Caco-2 (cell line): ENCODE results near the gene SMC1B. TPM values are rescaled to one million over a fixed set of nuclear protein-coding genes. Genes with fewer than 3 reads are reported as not detected.
A peak's percentile ranks its signal among the peaks of the same experiment; 100 is the strongest.

ENCODE experiments used
- BruUV-seq: library from RNA; stranded (reverse); fragments of 400-500 nt; replicated peaks from 2 replicates; lab custom pipeline; 2021; lab: Mats Ljungman, UMichigan
- CTCF ChIA-PET: fragments of 300-600 bp; sonication (Branson Sonifier 250); formaldehyde crosslinking; loops from one replicate; lab custom pipeline; 2022; ENCODE audit warnings: antibody characterized with exemption; lab: Charles Lee
- POLR2A ChIA-PET: fragments of 300-600 bp; sonication (Branson Sonifier 250); formaldehyde crosslinking; loops from one replicate; lab custom pipeline; 2022; ENCODE audit warnings: antibody characterized with exemption; lab: Charles Lee
- DNase-seq, 2 experiments: peaks; one replicate each; pipeline versions ENCODE4 v3.0.0 to v3.0.0-alpha.2; 2020 to 2022
- H3K27me3 ChIP-seq: replicated peaks from 2 replicates; pipeline ENCODE4 v1.6.0; 2011; ENCODE audit warnings: low read length; ENCODE audit not compliant: control insufficient read depth, insufficient read depth
- H3K36me3 ChIP-seq: 2 replicates; pipeline ENCODE4 v1.5.1; 2011; ENCODE audit warnings: low read length; ENCODE audit not compliant: control insufficient read depth, insufficient read depth
- H3K4me1 ChIP-seq: fragments of 250-450 bp; sonication (Bioruptor Pico); 2 replicates; pipeline ENCODE4 v1.5.1; 2020; ENCODE audit warnings: mild to moderate bottlenecking
- H3K4me3 ChIP-seq: 2 replicates; pipeline ENCODE4 v1.5.1; 2011; ENCODE audit warnings: low read depth, mild to moderate bottlenecking, control low read depth, low read length
- H3K9me3 ChIP-seq: fragments of 250-450 bp; sonication (Bioruptor Pico); 2 replicates; pipeline ENCODE4 v1.5.1; 2020; ENCODE audit warnings: mild to moderate bottlenecking, moderate library complexity
- H3K27ac Mint-ChIP-seq: one replicate; pipeline ENCODE4 v1.8.0; 2022; ENCODE audit warnings: mixed read lengths; ENCODE audit not compliant: unreplicated experiment
- H3K27me3 Mint-ChIP-seq: one replicate; pipeline ENCODE4 v1.8.0; 2022; ENCODE audit warnings: mixed read lengths; ENCODE audit not compliant: insufficient read depth, unreplicated experiment
- H3K36me3 Mint-ChIP-seq: one replicate; pipeline ENCODE4 v1.8.0; 2022; ENCODE audit warnings: mild to moderate bottlenecking, mixed read lengths; ENCODE audit not compliant: insufficient read depth, unreplicated experiment
- H3K4me1 Mint-ChIP-seq: one replicate; pipeline ENCODE4 v1.8.0; 2022; ENCODE audit warnings: low read depth, mixed read lengths; ENCODE audit not compliant: unreplicated experiment
- H3K4me3 Mint-ChIP-seq: one replicate; pipeline ENCODE4 v1.8.0; 2022; ENCODE audit warnings: mild to moderate bottlenecking, moderate library complexity, mixed read lengths; ENCODE audit not compliant: unreplicated experiment
- H3K9me3 Mint-ChIP-seq: one replicate; pipeline ENCODE4 v1.8.0; 2022; ENCODE audit warnings: mixed read lengths; ENCODE audit not compliant: unreplicated experiment
- intact Hi-C: fragments of 100-400 bp; cut with micrococcal nuclease; formaldehyde crosslinking; loops from one replicate; pipeline ENCODE4 v1.10.0; 2022; ENCODE audit not compliant: unreplicated experiment
- total RNA-seq: library from RNA; stranded (reverse); gene quantifications from 2 replicates; pipeline ENCODE4 v1.2.3, GENCODE V29; 2022
- TF ChIP-seq, protein P1 (sequence below), 2 experiments: fragments of 200-600 bp in 1 of 2; IDR thresholded peaks; 1 replicate in 1 of 2; 2 replicates in 1 of 2; pipeline versions ENCODE4 v1.5.1 to v1.8.0; 2011 to 2022; ENCODE audit warnings: antibody characterized with exemption in 1 of 2, control low read depth in 1 of 2, inconsistent platforms in 1 of 2, low read depth in 1 of 2, low read length in 1 of 2, mild to moderate bottlenecking in 1 of 2, moderate library complexity in 1 of 2; ENCODE audit not compliant: insufficient read depth in 1 of 2, severe bottlenecking in 1 of 2, unreplicated experiment in 1 of 2

The SMC1B gene
- total RNA-seq, 1 experiment from 2014 or later = 5.3 TPM

DNA sequence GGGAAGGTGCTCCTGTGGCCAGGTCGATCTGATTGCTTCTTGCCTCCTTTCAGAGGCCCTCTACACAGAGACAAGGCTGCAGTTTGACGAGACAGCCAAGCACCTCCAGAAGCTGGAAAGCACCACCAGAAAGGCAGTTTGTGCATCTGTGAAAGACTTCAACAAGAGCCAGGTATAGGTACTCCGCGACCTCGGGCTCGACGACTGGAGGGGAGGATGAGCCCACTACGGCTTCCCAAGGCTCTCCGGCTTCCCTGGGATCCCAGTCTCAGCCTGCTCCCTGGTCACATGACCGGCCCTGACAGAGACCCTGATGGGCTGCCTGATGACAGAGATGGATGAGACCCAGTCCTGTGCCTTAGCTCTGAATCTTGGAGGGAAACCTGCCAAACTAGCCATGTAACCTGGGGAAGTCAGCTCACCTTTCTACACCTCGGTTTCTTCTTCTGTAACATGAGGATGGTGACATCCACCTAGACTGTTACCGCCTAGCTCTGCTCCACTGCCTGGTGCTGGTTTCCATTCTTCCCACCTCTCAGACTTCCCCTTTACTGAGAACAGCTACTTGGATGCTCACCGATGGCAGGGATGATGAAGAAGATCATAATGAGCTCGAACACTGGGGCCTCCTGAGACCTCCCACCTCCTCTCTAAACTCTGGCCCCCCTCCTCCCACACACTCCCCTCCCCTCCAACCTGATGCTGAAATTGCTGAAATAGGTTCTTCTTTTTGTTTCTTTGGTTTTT, 9.0 kb upstream of the SMC1B start:
- no TSS peak for BruUV-seq
- Mint-ChIP-seq H3K27me3 (no peaks in the 10 kb centered on the region), H3K9me3 (peaks cover 10% of the 10 kb centered on the region)

DNA sequence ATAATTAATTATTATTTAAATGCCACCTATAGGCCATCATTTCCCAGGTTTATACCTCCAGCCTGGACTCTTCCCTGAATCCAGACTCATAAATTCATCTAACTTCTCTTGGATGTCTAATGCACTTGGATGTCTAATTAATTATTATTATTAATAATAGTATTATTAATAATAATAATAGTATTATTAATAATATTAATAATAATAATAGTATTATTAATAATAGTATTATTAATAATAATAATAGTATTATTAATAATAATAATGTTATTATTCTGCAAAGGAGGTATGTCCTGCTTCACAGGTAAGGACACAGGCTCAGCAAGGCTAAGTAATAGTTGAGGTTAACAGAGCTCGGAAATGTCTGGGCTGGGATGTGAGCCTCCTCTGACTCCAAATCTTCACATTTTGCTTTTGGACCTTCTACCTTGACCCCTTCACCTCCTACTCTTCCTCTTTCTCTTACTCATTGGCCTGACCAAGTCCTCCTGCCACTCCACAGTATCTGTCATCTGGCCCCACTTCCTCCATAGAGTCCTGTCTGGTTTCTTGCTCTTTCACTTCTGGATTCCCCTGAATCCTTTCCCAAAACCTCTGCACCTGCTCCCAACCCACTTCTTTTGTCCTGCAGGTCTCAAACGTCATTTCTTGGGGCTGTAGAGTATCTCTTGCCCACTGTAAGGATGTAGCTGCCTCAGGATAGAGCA, 8.1 kb upstream of the SMC1B start:
- no peak for DNase-seq
- Histone ChIP-seq H3K4me1 (no peaks in the 10 kb centered on the region), H3K36me3 (peaks cover 1% of the 10 kb centered on the region), H3K9me3 (no peaks in the 10 kb centered on the region), H3K4me3 (no peak overlapping the region), H3K27me3 (no peaks in the 10 kb centered on the region)
- H3K4me3 Mint-ChIP-seq = no peak overlapping the region
- H3K36me3 Mint-ChIP-seq = peaks cover 31% of the 10 kb centered on the region
- ChIA-PET CTCF (no interaction called here), POLR2A (no interaction called here)
- H3K27ac Mint-ChIP-seq = no peak overlapping the region
- TF ChIP-seq, protein P1, sequence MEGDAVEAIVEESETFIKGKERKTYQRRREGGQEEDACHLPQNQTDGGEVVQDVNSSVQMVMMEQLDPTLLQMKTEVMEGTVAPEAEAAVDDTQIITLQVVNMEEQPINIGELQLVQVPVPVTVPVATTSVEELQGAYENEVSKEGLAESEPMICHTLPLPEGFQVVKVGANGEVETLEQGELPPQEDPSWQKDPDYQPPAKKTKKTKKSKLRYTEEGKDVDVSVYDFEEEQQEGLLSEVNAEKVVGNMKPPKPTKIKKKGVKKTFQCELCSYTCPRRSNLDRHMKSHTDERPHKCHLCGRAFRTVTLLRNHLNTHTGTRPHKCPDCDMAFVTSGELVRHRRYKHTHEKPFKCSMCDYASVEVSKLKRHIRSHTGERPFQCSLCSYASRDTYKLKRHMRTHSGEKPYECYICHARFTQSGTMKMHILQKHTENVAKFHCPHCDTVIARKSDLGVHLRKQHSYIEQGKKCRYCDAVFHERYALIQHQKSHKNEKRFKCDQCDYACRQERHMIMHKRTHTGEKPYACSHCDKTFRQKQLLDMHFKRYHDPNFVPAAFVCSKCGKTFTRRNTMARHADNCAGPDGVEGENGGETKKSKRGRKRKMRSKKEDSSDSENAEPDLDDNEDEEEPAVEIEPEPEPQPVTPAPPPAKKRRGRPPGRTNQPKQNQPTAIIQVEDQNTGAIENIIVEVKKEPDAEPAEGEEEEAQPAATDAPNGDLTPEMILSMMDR (IDR thresholded peaks at IDR 0.05; ENCODE audit: insufficient read depth in 1 of 2, low read depth in 1 of 2, low read length in 1 of 2, severe bottlenecking in 1 of 2, unreplicated experiment in 1 of 2) = no peak
- no peaks in the 10 kb centered on the region for H3K27me3 Mint-ChIP-seq
- H3K9me3 Mint-ChIP-seq = peaks cover 7% of the 10 kb centered on the region
- peaks cover 12% of the 10 kb centered on the region for H3K4me1 Mint-ChIP-seq
- no TSS peak for BruUV-seq
- intact Hi-C loops = no loop called here

More for the DNA sequence above, 9.0 kb upstream of the SMC1B start:
- DNase-seq = no peak
- peaks cover 1% of the 10 kb centered on the region for H3K36me3 ChIP-seq
- intact Hi-C loops = no loop called here
- H3K27me3 ChIP-seq = no peaks in the 10 kb centered on the region
- no peak overlapping the region for H3K27ac Mint-ChIP-seq
- H3K4me3 Mint-ChIP-seq = no peak overlapping the region
- H3K36me3 Mint-ChIP-seq = peaks cover 39% of the 10 kb centered on the region
- POLR2A ChIA-PET = no interaction called here
- CTCF ChIA-PET = no interaction called here
- no peaks in the 10 kb centered on the region for H3K4me1 ChIP-seq
- H3K9me3 ChIP-seq = no peaks in the 10 kb centered on the region
- TF ChIP-seq, protein P1 (IDR thresholded peaks at IDR 0.05; ENCODE audit: insufficient read depth in 1 of 2, low read depth in 1 of 2, low read length in 1 of 2, severe bottlenecking in 1 of 2, unreplicated experiment in 1 of 2) = no peak
- no peak overlapping the region for H3K4me3 ChIP-seq
- H3K4me1 Mint-ChIP-seq = peaks cover 14% of the 10 kb centered on the region

DNA sequence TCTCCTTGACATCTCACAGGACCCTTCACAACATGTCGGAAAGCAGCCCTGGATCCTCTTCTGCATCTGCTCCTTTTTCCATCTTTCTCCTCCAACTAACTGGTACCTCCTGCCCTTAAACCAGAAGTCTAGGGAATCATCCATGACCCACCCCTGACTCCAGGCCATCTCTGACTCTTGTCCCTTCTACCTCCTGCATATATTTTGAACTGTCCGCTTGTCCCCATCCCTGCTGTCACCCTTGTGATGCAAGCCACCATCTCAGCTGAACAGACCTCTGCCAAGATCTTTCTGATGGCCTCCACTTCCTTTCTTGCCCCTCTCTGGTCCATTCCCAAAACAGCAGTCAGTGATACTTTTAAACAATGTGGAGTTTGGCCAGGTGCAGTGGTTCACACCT, 7.1 kb upstream of the SMC1B start:
- H3K27me3 Mint-ChIP-seq = no peaks in the 10 kb centered on the region
- H3K36me3 ChIP-seq = no peaks in the 10 kb centered on the region; the same call in none of the 2 replicates
- CTCF ChIA-PET = no interaction called here
- H3K4me3 ChIP-seq = no peak overlapping the region
- POLR2A ChIA-PET = no interaction called here
- peaks cover 6% of the 10 kb centered on the region for H3K4me1 Mint-ChIP-seq
- intact Hi-C loops = no loop called here
- peaks cover 30% of the 10 kb centered on the region for H3K36me3 Mint-ChIP-seq
- H3K9me3 Mint-ChIP-seq = no peaks in the 10 kb centered on the region
- H3K9me3 ChIP-seq = no peaks in the 10 kb centered on the region
- H3K4me1 ChIP-seq = no peaks in the 10 kb centered on the region
- no TSS peak for BruUV-seq
- peak overlapping the region; percentile 46 for H3K27ac Mint-ChIP-seq
- H3K27me3 ChIP-seq = no peaks in the 10 kb centered on the region
- no peak overlapping the region for H3K4me3 Mint-ChIP-seq
- TF ChIP-seq, protein P1 (IDR thresholded peaks at IDR 0.05; ENCODE audit: insufficient read depth in 1 of 2, low read depth in 1 of 2, low read length in 1 of 2, severe bottlenecking in 1 of 2, unreplicated experiment in 1 of 2) = no peak
- DNase-seq = no peak
